H1 (cell line): ENCODE results near the gene ASTN1. TPM values are rescaled to one million over a fixed set of nuclear protein-coding genes. Genes with fewer than 3 reads are reported as not detected.

ENCODE experiments used
- ATF2 ChIP-seq: IDR thresholded peaks from 2 replicates; pipeline ENCODE4 v1.6.1; 2012; ENCODE audit warnings: low read length, inconsistent platforms
- BACH1 ChIP-seq: IDR thresholded peaks from 2 replicates; pipeline ENCODE4 v1.6.1; 2012; ENCODE audit warnings: low read length, improper control_type of control experiment
- E2F6 ChIP-seq: IDR thresholded peaks from 2 replicates; pipeline ENCODE4 v1.6.1; 2012; ENCODE audit warnings: inconsistent platforms
- HDAC2 ChIP-seq, 2 experiments: fragments of 300-600 bp in 1 of 2; sonication (generic) in 1 of 2; IDR thresholded peaks; 2 replicates each; pipeline ENCODE4 v1.6.1; 2011 to 2012; ENCODE audit warnings: low read depth in 2 of 2, low read length in 2 of 2, mild to moderate bottlenecking in 2 of 2, moderate library complexity in 2 of 2, borderline replicate concordance in 1 of 2, inconsistent platforms in 1 of 2
- SUZ12 ChIP-seq: fragments of 200-600 bp; sonication (generic); IDR thresholded peaks from 2 replicates; pipeline ENCODE4 v1.6.1; 2012; ENCODE audit warnings: mild to moderate bottlenecking, inconsistent platforms, low read length, moderate library complexity, mixed read lengths
- TAF7 ChIP-seq: optimal IDR thresholded peaks from 2 replicates; pipeline ENCODE3; 2011; ENCODE audit warnings: low read depth, mild to moderate bottlenecking, inconsistent platforms, low read length, moderate library complexity, borderline replicate concordance
- TBP ChIP-seq: IDR thresholded peaks from 2 replicates; pipeline ENCODE4 v1.6.1; 2011; ENCODE audit warnings: low read depth, low read length, improper control_type of control experiment
- YY1 ChIP-seq: IDR thresholded peaks from 2 replicates; pipeline ENCODE4 v1.6.1; 2011; ENCODE audit warnings: low read depth, mild to moderate bottlenecking, low read length
- polyA plus RNA-seq, 7 experiments: library from polyadenylated mRNA; depleted of rRNA in 3 of 7; stranded (reverse) in 5 of 7; unstranded in 2 of 7; fragments of >200 nt in 5 of 7; fragments of 200-250 nt in 2 of 7; gene quantifications; 1 replicate in 5 of 7; 2 replicates in 1 of 7; 4 replicates in 1 of 7; pipeline versions ENCODE4 v1.2.1 to v1.2.3, GENCODE V29; 2011 to 2013; ENCODE audit warnings: missing spikeins in 2 of 7, mixed read lengths in 2 of 7
- total RNA-seq: library from RNA; stranded (reverse); fragmentation: NEBNext Ultra II Directional; extraction: Animal tissue kit (Norgen Biotek cat#: 25700); gene quantifications from 2 replicates; pipeline ENCODE4 v1.2.1, GENCODE V29; 2021
- TF ChIP-seq, protein P1 (sequence below): fragments of 300-600 bp; sonication (generic); IDR thresholded peaks from 2 replicates; pipeline ENCODE4 v1.7.1; 2012; ENCODE audit warnings: low read length, moderate library complexity, mild to moderate bottlenecking, inconsistent platforms; ENCODE audit not compliant: insufficient replicate concordance

ASTN1 gene
- total and polyA plus RNA-seq, 2 of the 8 experiments (the other 6 are each of a cell fraction or from before 2014, with no cell fraction given) = 2.9 to 4.1 TPM

DNA sequence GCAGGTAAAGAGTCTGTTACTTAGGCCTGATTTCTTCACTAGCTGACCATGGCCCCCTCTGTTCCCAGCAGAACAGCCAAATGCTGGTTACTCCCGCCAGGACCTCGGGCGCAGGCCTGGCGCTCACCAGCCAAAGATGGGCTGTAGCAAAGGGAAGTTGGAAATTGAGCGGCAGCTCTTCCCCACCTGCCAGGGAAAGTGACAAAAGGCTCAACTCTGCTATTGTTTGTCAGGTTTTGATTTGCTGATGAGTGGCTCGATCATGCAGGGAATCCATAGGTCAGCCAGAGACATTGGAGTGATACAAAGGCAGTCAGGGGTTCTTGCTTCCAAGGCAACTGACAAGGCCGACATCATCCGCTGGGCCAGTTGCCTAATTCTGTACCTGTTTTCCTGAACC is 120.1 kb downstream of the ASTN1 start (continued):
- TF ChIP-seq, protein P1, sequence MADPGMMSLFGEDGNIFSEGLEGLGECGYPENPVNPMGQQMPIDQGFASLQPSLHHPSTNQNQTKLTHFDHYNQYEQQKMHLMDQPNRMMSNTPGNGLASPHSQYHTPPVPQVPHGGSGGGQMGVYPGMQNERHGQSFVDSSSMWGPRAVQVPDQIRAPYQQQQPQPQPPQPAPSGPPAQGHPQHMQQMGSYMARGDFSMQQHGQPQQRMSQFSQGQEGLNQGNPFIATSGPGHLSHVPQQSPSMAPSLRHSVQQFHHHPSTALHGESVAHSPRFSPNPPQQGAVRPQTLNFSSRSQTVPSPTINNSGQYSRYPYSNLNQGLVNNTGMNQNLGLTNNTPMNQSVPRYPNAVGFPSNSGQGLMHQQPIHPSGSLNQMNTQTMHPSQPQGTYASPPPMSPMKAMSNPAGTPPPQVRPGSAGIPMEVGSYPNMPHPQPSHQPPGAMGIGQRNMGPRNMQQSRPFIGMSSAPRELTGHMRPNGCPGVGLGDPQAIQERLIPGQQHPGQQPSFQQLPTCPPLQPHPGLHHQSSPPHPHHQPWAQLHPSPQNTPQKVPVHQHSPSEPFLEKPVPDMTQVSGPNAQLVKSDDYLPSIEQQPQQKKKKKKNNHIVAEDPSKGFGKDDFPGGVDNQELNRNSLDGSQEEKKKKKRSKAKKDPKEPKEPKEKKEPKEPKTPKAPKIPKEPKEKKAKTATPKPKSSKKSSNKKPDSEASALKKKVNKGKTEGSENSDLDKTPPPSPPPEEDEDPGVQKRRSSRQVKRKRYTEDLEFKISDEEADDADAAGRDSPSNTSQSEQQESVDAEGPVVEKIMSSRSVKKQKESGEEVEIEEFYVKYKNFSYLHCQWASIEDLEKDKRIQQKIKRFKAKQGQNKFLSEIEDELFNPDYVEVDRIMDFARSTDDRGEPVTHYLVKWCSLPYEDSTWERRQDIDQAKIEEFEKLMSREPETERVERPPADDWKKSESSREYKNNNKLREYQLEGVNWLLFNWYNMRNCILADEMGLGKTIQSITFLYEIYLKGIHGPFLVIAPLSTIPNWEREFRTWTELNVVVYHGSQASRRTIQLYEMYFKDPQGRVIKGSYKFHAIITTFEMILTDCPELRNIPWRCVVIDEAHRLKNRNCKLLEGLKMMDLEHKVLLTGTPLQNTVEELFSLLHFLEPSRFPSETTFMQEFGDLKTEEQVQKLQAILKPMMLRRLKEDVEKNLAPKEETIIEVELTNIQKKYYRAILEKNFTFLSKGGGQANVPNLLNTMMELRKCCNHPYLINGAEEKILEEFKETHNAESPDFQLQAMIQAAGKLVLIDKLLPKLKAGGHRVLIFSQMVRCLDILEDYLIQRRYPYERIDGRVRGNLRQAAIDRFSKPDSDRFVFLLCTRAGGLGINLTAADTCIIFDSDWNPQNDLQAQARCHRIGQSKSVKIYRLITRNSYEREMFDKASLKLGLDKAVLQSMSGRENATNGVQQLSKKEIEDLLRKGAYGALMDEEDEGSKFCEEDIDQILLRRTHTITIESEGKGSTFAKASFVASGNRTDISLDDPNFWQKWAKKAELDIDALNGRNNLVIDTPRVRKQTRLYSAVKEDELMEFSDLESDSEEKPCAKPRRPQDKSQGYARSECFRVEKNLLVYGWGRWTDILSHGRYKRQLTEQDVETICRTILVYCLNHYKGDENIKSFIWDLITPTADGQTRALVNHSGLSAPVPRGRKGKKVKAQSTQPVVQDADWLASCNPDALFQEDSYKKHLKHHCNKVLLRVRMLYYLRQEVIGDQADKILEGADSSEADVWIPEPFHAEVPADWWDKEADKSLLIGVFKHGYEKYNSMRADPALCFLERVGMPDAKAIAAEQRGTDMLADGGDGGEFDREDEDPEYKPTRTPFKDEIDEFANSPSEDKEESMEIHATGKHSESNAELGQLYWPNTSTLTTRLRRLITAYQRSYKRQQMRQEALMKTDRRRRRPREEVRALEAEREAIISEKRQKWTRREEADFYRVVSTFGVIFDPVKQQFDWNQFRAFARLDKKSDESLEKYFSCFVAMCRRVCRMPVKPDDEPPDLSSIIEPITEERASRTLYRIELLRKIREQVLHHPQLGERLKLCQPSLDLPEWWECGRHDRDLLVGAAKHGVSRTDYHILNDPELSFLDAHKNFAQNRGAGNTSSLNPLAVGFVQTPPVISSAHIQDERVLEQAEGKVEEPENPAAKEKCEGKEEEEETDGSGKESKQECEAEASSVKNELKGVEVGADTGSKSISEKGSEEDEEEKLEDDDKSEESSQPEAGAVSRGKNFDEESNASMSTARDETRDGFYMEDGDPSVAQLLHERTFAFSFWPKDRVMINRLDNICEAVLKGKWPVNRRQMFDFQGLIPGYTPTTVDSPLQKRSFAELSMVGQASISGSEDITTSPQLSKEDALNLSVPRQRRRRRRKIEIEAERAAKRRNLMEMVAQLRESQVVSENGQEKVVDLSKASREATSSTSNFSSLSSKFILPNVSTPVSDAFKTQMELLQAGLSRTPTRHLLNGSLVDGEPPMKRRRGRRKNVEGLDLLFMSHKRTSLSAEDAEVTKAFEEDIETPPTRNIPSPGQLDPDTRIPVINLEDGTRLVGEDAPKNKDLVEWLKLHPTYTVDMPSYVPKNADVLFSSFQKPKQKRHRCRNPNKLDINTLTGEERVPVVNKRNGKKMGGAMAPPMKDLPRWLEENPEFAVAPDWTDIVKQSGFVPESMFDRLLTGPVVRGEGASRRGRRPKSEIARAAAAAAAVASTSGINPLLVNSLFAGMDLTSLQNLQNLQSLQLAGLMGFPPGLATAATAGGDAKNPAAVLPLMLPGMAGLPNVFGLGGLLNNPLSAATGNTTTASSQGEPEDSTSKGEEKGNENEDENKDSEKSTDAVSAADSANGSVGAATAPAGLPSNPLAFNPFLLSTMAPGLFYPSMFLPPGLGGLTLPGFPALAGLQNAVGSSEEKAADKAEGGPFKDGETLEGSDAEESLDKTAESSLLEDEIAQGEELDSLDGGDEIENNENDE = no peak
- TF ChIP-seq E2F6 (peak; percentile 64), SUZ12 (no peak), HDAC2 (IDR thresholded peaks at IDR 0.05; ENCODE audit: borderline replicate concordance in 1 of 2, low read depth in 2 of 2, low read length in 2 of 2) (0 out of 4 replicates have a peak, but pooled peaks of 1 of the 2 experiments have one; percentile 56), TBP (no peak), ATF2 (no peak), TAF7 (no peak), BACH1 (no peak), YY1 (peak; percentile 23; the same call in 1 of the 2 replicates)
